D721Med (cell line): ENCODE measurements around the gene SLC36A2.

Experiments used
- DNase-seq: peaks from one replicate; pipeline ENCODE4 v3.0.0; 2011; ENCODE audit warnings: low spot score; ENCODE audit not compliant: insufficient read length
- FAIRE-seq: peaks from 2 replicates; lab custom pipeline; 2011; peaks lifted over from hg19 to GRCh38; lab: Jason Lieb, UNC
- TF ChIP-seq, protein P1 (sequence below): IDR thresholded peaks from 2 replicates; pipeline ENCODE4 v1.5.1; 2012; ENCODE audit warnings: mild to moderate bottlenecking, control low read depth; ENCODE audit not compliant: insufficient read depth; ENCODE audit errors: missing control alignments

The SLC36A2 gene

DNA sequence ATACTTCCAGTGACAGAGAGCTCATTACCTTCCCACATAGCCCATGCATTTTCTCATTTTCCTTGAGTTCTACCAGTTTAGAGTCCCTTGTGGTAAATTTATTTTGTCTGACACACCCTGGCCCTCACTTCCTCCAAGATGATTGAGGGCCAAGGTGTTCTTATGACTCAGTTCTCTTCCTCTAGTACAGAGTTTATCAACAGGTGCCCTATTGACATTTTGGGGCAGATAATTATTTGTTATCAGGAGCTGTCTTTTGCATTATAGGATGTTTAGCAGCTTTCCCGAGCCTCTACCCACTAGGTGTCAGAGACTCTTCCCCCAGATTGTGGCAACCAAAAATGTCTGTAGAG lies 50.9 kb downstream of the SLC36A2 start:
- FAIRE-seq = no peak
- TF ChIP-seq, protein P1, sequence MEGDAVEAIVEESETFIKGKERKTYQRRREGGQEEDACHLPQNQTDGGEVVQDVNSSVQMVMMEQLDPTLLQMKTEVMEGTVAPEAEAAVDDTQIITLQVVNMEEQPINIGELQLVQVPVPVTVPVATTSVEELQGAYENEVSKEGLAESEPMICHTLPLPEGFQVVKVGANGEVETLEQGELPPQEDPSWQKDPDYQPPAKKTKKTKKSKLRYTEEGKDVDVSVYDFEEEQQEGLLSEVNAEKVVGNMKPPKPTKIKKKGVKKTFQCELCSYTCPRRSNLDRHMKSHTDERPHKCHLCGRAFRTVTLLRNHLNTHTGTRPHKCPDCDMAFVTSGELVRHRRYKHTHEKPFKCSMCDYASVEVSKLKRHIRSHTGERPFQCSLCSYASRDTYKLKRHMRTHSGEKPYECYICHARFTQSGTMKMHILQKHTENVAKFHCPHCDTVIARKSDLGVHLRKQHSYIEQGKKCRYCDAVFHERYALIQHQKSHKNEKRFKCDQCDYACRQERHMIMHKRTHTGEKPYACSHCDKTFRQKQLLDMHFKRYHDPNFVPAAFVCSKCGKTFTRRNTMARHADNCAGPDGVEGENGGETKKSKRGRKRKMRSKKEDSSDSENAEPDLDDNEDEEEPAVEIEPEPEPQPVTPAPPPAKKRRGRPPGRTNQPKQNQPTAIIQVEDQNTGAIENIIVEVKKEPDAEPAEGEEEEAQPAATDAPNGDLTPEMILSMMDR = no peak
- DNase-seq = no peak

DNA sequence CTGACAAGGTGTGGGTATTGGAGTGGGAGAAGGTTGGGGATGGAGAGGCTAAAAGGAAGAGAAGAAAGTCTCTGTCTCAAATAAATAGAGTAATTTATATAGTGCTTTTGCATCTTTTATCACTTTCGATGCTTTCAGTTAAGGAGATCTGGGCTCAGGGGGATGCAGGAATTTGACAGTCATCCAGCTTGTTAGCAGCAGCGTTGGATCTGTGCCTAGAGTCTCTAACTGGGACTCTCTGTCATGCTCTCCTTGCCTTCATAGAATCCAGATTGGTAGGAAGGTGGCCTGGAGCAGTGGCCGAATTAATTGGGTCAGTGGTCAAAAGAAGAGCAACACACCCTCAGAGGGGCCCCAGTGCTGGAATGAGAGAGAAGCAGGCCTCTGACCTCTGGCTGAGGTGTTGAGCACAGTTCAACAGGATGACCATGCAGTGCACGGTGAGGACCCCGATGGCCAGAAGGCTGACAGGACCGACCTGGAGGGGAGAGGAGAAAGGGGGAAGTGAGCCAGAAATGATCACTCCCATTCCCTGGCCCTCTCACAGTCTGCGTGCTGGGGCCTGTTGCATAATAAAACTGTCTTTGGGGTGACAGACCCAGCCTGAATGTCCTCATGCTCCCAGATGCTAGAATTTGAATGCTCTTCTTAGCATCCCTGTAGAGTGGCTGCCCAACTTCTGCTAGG lies 51.4 kb downstream of the SLC36A2 start:
- DNase-seq = no peak
- no peak for FAIRE-seq
- TF ChIP-seq, protein P1 = no peak

DNA sequence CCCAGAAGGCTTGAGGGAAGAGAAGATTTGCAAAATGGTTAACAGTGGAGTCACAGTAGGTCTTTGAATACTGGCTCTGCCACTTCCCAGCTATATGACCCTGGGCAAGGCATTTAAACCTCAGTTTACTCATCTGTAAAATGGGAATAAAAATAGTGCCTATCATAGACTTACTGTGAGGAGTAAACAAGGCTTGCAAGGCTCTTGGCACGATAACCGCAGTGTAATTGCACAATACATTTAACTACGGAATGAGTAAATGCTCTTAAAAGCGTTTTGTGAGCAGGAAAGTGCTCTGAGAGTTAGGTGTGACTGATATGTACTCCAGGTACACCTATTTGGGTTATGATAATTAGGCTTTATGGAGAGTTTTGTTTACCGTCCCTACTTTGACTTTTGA lies 52.2 kb downstream of the SLC36A2 start:
- FAIRE-seq (no peak), DNase-seq (no peak)
- TF ChIP-seq, protein P1 = no peak

DNA sequence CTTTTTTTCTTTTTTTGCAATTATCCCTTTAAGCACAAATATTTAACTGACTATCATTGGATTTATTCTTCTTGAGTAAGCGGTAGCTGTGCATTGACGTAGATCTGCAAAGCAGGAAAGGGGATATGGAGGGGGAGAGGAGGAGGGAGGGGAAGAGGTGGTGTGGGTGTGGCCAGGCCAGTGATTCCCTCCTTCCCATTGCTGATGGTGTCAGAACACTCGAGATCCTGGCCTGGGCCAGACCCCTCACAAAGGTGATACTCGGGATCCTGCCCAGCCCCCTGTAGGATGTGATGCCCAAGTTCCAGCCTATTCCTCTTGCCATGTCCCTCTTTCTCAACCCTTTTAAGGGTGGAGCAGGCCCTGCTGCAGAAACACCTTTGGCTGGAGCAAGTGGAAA lies 53.7 kb downstream of the SLC36A2 start:
- DNase-seq (no peak), FAIRE-seq (no peak)
- TF ChIP-seq, protein P1 = no peak

DNA sequence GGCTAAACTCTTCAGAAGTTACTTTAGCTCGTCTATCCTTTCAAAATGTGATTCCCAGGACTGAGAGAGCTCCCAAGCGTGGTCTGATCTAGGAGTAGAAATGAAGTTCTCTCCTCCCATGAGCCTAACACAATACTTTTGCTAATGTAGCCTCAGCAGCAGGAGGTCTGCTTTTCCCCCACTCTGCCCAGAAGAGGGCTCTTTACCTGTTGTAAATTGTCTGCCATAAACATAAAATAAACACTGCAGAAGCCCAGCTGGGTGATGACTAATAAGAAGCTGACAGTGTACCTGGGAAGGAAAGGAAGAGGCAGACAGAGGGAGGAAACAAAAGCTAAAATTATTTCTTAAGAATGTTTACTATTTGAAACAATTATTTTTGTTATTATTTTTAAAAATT lies 59.2 kb downstream of the SLC36A2 start:
- TF ChIP-seq, protein P1 = no peak
- no peak for DNase-seq
- no peak for FAIRE-seq

DNA sequence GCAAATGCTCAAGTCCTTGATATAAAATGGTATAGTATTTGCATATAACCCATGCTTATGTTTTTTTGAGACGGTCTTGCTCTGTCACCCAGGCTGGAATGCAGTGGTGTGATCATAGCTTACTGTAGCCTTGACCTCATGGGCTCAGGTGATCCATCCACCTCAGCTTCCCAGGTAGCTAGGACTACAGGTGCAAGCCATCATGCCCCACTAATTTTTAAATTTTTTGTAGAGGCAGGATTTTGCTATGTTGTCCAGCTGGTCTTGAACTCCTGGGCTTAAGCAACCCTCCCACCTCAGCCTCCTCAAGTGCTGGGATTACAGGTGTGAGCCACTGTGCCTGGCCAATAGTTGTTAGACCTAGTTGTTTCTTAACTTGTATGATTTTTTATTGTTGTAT lies 61.1 kb downstream of the SLC36A2 start:
- no peak for DNase-seq
- no peak for FAIRE-seq
- TF ChIP-seq, protein P1 = no peak

DNA sequence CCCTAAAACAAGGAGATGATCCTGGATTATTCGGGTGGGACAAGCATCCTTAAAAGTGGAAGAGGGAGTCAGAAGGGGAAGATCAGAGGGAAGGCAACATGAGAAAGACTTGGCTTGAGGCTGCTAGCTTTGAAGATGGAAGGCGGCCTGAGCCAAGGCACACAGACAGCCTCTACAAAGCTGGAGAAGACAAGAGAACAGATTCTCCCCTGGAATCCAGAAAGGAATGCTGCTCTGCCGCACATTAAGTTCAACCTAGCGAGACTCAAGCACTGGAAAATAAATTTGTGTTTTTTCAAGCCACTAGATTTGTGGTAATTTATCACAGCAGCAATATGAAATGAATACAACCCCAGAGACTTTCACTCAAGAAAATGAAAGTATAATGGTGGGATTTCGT lies 61.7 kb downstream of the SLC36A2 start:
- DNase-seq = no peak
- FAIRE-seq = no peak
- TF ChIP-seq, protein P1 = no peak
